Right ventricle myocardium inferior (tissue), 1 donor: Measurements from ENCODE around the gene DNAJB11. TPM values are rescaled to one million over a fixed set of nuclear protein-coding genes. Genes with fewer than 3 reads are reported as not detected.
"Not testable (repeated sequence)": the region's sequence is repeated elsewhere in the genome, so short reads cannot be mapped to it uniquely, and the experiment has no call there.

Experiments used
- ATAC-seq: fragments of 200-7000 bp; cut with Tn5 transposase; one replicate; pipeline ENCODE4 v1.9.1; 2020; ENCODE audit warnings: mild to moderate bottlenecking, moderate library complexity
- DNase-seq: peaks from one replicate; pipeline ENCODE4 v3.0.0; 2021; ENCODE audit errors: missing footprints
- intact Hi-C: fragments of 100-400 bp; cut with DNase I; formaldehyde crosslinking; loops from one replicate; pipeline ENCODE4 v1.11.0; 2022
- total RNA-seq: library from RNA; stranded (reverse); fragmentation: NEBNext Ultra II Directional; extraction: Animal tissue kit (Norgen Biotek cat#: 25700); gene quantifications from one replicate; pipeline ENCODE4 v1.2.1, GENCODE V29; 2021
- donor health status: DM: no; HTN: yes; CAD: no; lungs with severe emphysema.

Gene DNAJB11
- total RNA-seq, 1 donor from 2014 or later = 26.5 TPM

DNA sequence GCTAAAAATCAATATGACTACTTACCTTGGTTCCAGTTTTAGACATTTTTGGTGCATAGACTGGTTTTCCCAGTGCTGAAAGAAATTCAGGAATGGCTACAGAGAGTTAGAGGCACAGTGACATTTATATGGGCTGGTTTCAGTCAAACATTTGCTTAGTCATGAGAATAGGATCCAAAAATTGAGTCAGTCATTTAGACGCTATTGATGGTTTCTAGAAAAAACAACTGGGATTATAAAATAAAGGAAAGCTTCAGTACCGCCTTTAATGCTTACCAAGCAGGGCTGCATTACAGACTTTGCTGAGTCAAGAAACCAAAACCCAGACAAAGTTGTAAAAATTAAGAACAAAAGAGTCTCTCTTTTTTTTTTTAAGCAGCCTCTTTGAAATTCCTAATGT lies 26.2 kb upstream of the DNAJB11 start, which contains the start of gene CRYGS:
Gene CRYGS, minus strand, starts transcription at position 100 of the 400 bp plus-strand sequence. Its CDS starts 54 bp downstream, at position 46.
- DNase-seq (no peak), ATAC-seq (no peak)
- intact Hi-C loops = no loop called here

DNA sequence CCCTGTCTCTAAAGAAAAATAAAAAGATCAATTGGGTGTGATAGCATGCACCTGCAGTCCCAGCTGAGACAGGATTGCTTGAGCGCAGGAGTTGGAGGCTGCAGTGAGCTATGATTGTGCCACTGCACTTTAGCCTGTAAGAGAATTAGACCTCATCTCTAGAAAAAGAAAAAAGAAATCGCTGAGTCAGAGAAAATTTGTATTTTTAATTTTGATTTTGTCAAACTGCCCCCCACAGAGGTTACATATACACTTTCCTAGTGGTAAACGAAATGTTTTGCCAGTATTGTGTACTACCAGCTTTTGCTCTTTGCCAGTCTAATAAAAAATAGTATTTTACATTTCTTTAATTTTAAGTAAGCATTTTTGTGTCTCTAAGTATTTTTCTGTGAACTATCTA lies 21.0 kb upstream of the DNAJB11 start:
- intact Hi-C loops = no loop called here
- ATAC-seq = no peak
- DNase-seq = no peak

DNA sequence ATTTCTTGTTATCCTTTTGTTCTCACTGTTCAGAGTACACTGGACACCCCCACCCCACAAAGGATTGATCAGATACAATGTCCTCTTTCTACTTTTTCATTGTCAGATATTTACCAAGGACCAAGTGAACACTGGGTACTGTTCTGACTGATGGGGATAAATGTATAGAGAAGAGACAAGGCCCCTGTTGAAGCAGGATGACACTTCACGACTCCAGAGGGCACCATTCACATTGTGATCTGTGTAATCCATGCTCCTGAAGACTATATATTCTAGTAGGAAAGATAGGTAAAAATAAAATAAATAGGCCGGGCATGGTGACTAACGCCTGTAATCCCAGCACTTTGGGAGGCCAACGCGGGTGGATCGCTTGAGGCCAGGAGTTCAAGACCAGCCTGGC lies 19.1 kb upstream of the DNAJB11 start:
- intact Hi-C loops = no loop called here
- no peak for DNase-seq
- ATAC-seq = no peak

DNA sequence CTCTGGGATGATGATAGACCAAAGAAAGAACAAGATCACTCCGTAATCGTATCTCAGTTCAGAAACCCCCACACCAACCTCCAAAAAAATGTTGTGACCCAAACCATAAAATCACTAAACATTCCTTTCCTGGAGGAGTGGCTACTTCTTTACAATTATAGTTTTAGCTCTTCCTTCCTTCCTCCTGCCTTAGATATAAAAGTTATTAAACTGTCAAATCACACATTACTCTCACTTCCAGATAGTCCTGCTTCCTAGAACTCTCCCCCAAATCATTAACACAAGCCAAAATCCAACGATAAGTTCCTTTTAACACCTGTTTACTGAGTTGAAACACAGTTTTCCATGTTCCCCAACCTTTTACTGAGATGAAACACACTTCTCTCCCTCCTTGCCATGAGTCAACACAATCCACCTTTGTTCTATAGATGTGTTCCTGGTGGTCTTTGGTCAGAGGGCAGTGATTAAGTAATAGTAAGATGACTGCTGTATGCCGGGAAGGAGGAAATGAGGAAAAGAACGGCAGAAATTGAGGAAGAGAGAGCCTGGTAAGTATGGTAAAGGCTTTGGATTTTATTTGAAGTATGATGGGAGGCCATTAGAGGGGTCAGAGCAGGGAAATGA lies 18.0 kb upstream of the DNAJB11 start:
- intact Hi-C loops = no loop called here
- DNase-seq (no peak), ATAC-seq (no peak)

DNA sequence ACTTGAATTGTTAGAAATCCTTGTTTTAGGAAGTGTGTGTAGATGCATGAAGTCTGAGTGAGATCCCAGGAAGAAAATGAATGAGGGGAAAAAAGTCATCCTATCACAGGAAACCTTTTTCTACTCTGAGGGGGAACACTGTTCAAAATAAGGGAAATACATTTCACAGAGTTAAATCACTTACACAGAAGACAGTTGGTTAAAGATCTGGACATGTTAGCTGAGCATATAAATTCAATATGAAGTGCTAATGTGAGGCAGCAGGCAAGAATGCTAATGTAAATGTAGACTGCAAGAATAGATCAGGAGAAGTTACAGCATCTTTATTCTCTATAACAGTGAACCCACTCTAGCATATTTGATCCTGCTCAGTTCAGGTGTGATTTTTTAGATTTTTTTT lies 5.9 kb upstream of the DNAJB11 start:
- DNase-seq (no peak), ATAC-seq (no peak)
- intact Hi-C loops = no loop called here

DNA sequence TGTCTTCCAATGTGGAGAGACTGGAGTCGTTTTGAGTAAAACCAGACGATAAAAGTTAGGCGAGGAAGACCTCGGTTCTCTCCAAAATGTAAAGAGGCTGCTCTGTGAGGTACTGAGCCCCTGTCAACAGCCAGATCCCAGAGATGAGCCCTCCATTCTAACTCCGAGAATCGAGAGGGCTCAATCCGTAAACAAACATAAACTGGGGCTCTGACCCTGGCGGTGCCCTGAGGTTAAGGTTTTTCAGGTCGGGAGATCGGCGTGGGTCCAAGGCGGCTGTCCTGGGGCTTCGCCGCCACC lies 3.8 kb upstream of the DNAJB11 start:
- ATAC-seq (no peak), DNase-seq (no peak)
- intact Hi-C loops = no loop called here

DNA sequence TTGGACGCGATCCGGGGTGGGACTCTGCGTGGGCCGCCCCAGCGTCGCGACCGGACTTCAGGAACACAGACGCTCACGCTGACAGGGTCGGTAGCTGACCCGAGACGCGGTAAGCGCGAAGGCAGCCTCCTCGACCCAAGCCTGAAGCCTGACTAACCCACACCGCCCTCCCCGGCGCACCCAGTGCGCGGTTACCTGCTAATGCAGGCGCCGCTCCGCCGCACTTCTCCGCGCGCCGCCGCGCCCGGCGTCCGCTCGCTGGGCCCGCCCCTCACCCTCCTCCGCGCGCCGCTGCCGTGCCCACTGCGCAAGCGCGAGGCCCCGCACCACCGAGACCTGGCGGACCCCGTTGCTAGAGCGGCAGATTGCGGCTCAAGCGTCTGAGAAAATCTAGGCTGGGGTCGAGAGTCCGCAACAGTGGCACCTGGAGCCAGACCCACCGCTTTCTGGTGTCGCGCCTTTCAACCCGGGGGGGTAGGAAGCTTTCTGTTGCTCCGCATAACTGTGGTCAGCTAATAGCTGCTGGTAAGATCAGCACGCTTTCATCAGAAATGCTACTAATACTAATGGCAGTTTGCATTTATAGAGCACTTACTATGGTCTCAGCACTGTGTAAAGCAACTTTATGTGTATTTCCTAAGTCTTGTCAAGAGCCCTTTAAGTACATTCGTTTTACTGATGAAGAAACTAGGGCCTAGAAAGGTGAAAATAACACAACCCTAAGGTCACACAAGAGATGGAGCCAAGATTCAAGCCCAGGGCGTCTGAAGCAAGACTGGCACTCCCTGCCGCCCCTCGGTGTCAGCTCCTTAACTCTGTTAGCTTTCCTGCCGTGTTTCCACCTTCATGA lies 3.2 kb upstream of the DNAJB11 start, which contains the start of gene TBCCD1:
Gene TBCCD1, minus strand, starts transcription at position 268 of the 850 bp plus-strand sequence. CDS start 3,010 bp downstream, outside the sequence.
- ATAC-seq = peak; percentile 85
- intact Hi-C loops = no loop called here
- DNase-seq = peak; percentile 96

DNA sequence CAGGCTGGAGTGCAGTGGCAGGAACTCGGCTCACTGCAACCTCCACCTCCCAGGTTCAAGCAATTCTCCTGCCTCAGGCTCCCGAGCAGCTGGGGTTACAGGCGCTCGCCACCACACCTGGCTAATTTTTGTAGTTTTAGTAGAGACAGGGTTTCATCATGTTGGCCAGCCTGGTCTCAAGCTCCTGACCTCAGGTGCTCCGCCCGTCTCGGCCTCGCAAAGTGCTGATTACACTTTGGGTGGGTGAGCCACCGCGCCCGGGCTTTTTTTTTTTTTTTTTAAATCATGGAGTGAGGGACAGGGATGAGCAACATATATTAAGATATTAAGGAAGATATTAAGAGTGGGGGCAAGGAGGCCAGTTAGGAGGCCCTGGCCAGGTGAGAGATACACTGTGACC lies 1.2 kb upstream of the DNAJB11 start:
- DNase-seq, ATAC-seq, intact Hi-C loops: not testable (repeated sequence)

DNA sequence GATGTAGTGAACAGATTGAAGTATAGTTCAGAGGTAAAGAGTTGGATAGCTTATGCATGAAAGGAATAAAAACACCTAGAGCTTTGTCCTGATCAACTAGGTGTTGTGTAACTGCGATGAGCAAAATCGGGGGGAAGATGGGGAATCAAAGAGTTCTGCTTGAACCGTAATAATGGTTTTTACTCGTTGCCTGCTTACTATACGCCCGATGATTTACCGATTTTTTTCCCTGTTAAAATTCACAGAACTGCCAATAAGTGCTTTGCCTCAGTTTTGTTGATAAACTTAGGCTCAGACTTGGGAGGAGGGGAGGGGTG lies 783 bp upstream of the DNAJB11 start:
- no peak for ATAC-seq
- intact Hi-C loops = loop anchor here (5.0 kb wide), 2 partner anchors 238 to 462 kb away; partner anchors contain the start of genes ETV5 and RFC4
- DNase-seq = no peak

DNA sequence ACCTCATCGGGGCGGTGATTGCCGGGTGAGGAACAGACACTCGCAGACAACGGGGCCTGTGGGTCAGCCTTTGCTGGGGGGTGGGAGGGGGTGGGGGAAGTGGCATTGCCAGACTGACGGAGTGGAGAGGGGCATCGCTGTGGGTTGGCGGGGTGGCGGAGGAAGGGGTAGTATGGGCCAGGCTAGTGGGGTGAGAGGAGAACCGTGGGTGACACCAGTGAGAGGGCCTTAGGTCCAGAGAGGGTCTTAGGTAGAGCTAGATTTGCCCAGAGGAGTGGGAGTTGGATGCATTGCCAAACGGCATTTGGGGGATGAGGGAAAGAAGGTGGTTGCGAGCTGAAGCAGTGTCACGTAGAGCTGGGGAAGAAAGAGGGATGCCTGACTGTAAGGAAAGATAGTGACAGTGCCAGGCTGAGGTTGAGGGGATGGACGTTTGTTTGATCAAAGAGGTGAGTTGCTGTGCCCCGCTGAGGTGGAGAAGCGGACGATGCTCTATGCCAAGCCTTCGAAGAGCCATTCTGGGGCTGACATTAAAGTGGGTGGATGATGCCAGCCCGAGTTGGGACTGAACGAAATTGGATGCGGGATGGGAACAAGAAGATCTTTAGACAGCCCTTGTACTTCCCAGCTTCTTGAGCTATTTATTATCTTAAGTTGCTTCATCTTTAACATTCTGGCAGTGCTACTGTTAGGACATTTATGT lies 572 bp downstream of the DNAJB11 start:
- ATAC-seq = no peak
- intact Hi-C loops = loop anchor here (5.0 kb wide), 2 partner anchors 236 to 464 kb away; partner anchors contain the start of genes ETV5 and RFC4
- DNase-seq = no peak

DNA sequence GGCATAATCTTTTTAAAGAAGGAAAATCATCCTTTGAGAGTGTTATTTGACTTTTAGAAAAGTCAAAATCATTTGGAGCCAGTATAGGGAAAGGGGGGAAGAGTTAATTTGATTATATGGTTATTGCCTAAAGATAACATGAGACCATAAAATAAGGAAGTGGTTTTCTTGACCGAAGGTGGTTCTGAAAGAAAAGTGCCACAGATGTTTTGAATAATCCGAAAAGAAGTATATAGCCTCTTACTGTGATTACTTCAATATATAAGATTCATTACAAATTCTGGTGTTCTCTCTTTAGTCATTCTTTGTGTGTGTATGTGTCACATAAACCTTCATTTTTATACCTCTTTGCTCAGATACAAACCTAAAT lies 1.1 kb downstream of the DNAJB11 start:
- no peak for ATAC-seq
- intact Hi-C loops = loop anchor here (5.0 kb wide), 2 partner anchors 236 to 464 kb away; partner anchors contain the start of genes ETV5 and RFC4

DNA sequence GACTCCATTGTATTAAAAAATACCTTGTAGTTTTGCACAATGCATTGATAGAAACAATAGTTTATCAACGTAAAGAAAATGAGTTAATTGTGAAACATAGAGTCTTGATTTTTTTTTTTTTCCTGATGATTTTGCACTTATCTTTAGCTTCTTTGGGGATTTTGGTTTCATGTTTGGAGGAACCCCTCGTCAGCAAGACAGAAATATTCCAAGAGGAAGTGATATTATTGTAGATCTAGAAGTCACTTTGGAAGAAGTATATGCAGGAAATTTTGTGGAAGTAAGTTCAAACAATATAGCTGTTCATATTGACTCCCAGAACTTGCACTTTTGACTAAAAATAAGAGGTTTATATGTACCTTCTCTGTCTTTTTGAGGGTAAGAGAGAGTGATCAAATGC lies 7.0 kb downstream of the DNAJB11 start:
- intact Hi-C loops = no loop called here
- ATAC-seq (no peak), DNase-seq (no peak)

More for the DNA sequence above, 1.1 kb downstream of the DNAJB11 start:
- DNase-seq = no peak

DNA sequence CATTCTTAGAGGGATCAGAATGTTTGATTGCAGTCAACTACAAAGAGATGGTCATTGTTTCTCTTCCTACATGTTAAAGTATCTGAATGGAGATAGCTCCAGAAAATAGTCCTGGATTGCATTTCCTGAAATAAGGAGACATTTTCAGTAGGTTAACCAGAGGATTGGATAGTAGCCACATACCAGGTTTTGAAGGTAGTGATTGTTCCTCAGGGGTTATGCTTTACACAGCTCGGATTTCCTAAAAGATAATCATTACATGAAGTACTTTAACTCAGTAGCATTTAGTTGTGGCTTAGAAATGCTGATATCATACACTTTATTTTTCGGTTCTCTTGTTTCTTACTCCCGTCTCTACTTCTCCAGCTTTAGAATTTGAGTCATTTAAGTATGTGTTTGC lies 10.3 kb downstream of the DNAJB11 start:
- intact Hi-C loops = no loop called here
- ATAC-seq = no peak

DNA sequence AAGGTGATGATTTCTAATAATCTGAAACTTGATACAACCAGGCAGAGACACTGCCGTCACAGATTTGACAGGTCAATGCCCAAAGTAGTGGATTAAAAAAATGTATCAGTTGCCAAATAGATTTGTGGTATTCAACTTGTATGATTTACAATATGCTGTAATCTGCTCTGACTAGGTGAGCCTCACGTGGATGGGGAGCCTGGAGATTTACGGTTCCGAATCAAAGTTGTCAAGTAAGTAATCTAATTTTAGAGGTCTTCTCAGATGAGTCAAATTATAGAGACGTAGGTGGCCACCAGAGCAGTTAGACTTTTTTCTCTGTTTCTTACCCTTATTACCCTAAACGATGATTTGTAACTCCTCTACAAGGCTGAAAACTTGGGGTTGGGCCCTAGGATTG lies 12.0 kb downstream of the DNAJB11 start:
- no peak for DNase-seq
- intact Hi-C loops = no loop called here
- no peak for ATAC-seq

More for the DNA sequence above, 10.3 kb downstream of the DNAJB11 start:
- DNase-seq = no peak

DNA sequence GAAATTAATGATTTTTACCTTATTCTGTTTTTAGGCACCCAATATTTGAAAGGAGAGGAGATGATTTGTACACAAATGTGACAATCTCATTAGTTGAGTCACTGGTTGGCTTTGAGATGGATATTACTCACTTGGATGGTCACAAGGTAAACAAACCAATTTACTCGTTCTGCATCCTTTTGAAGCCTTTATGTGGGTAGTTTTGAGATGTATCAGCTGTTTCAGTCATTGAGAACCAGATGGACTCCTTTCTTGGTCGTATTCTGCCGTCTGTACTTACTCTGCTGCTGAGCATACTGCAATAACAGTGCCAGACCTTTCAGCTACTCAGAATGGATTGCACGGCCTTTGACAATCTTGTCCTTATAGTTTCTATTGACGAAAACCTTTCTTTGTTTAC lies 13.3 kb downstream of the DNAJB11 start:
- ATAC-seq = no peak
- DNase-seq = no peak
- intact Hi-C loops = no loop called here

DNA sequence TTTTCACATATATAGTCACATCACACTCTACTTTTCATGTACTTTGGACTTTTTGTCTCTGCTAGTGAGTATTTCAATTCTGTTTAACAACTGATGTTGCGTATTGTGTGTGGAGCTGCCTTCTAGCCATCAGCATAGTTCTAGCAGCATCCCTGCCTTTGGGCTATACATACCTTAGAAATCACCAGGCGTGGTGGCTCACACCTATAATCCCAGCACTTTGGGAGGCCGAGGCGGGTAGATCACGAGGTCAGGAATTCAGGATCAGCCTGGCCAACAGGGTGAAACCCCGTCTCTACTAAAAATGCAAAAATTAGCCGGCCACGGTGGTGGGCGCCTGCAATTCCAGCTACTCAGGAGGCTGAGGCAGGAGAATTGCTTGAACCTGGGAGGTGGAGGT lies 15.7 kb downstream of the DNAJB11 start:
- intact Hi-C loops, ATAC-seq, DNase-seq: not testable (repeated sequence)

DNA sequence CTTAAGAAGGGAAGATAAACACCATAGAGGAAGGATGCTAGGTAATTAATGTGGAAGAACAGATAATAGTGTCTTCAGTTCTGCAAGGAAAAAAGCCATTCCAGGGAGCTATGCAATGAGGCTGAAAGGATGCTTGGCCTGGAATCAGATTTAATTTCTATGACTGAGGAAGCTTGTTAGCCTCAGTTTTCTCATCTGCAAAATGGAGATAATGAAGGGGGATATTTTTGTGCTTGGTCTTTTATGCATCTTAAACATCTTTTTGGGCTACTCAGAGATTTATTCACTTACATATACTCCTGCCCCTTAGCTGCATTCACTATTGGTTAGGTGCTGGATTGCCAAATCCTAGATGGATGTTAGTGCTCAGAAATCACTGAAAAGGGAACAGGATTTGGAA lies 16.7 kb downstream of the DNAJB11 start:
- DNase-seq = no peak
- no peak for ATAC-seq
- intact Hi-C loops = no loop called here

DNA sequence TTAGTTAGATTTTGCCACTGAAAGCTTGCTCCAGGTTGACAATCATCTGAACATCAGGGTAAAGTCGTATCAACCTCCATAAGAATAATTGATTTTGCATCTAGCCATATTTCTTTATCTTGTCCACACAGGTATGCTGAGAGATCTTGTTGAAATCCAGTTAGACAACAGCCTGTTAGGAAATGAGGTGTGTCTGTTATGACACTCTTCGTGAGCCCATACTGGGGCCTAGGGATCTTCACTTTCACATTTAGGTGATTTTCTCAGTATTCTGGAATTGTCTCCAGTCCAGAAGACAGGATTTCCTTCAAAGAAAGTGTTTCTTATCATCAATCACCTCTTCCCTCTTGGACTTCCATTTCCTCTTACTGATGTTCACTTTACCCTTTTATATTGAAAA lies 18.1 kb downstream of the DNAJB11 start:
- DNase-seq = no peak
- no peak for ATAC-seq
- intact Hi-C loops = no loop called here

DNA sequence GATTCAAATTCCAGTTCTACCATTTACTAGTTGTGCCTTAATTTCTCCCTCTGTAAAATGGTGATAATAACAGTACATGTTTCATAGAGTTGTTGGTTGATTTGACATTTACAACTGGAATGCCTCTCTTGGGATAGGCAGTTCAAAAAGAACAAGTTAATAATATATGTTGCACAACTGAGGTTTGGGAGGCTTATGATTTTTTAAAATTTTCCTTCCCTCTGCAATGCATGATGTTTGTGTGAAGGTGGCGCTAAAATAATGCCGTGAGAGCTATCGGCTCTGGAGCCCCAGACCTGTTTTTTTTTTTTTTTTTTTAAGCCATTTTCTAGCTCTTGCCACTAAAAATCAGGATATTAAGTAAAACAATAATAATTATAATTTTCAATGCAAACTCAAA lies 18.6 kb downstream of the DNAJB11 start:
- intact Hi-C loops = no loop called here
- no peak for ATAC-seq

More for the DNA sequence above, 18.6 kb downstream of the DNAJB11 start:
- no peak for DNase-seq
